Endothelial cell of hepatic sinusoid (primary cell): ENCODE results near the gene TBX19.

Experiments
- in situ Hi-C: cut with HindIII; loops from 2 replicates; pipeline ENCODE4 v1.10.0; 2017; ENCODE audit warnings: low sequenced_read_pairs

TBX19 gene

GRCh38 chr1:168280296-168280927, at the start of gene TBX19:
TBX19 (plus strand) TSS chr1:168280877; CDS start chr1:168281091, 214 bp downstream.
- in situ Hi-C loops: loop anchor here (5.0 kb wide), 1 partner anchor 37 kb away; no protein-coding TSS in a partner anchor

GRCh38 chr1:168234846-168235547, 45.7 kb upstream of the TBX19 start:
- in situ Hi-C loops: loop anchor here (5.0 kb wide), 1 partner anchor 73 kb away; no protein-coding TSS in a partner anchor

- in situ Hi-C loops: loop anchor here (5.0 kb wide), 1 partner anchor 73 kb away; no protein-coding TSS in a partner anchor
These were observed 45.2 kb upstream of the TBX19 start for GRCh38 chr1:168235548-168235885.

GRCh38 chr1:168235937-168236336, 44.7 kb upstream of the TBX19 start:
- in situ Hi-C loops: loop anchor here (5.0 kb wide), 1 partner anchor 74 kb away; no protein-coding TSS in a partner anchor

- in situ Hi-C loops: loop anchor here (5.0 kb wide), 1 partner anchor 75 kb away; no protein-coding TSS in a partner anchor
These were observed 43.7 kb upstream of the TBX19 start for GRCh38 chr1:168236836-168237611.

GRCh38 chr1:168243198-168243597, 37.5 kb upstream of the TBX19 start:
- in situ Hi-C loops: loop anchor here (5.0 kb wide), 1 partner anchor 54 kb away; no protein-coding TSS in a partner anchor

GRCh38 chr1:168243636-168244212, 37.0 kb upstream of the TBX19 start:
- in situ Hi-C loops: loop anchor here (5.0 kb wide), 1 partner anchor 54 kb away; no protein-coding TSS in a partner anchor

GRCh38 chr1:168245042-168245441, 35.6 kb upstream of the TBX19 start:
- in situ Hi-C loops: no loop called here

- in situ Hi-C loops: no loop called here
These were observed 34.2 kb upstream of the TBX19 start for GRCh38 chr1:168246506-168246905.

GRCh38 chr1:168252204-168252733, 28.4 kb upstream of the TBX19 start:
- in situ Hi-C loops: no loop called here

- in situ Hi-C loops: no loop called here
These were observed 24.5 kb upstream of the TBX19 start for GRCh38 chr1:168256164-168256563.

- in situ Hi-C loops: no loop called here
These were observed 23.3 kb upstream of the TBX19 start for GRCh38 chr1:168257397-168257796.

- in situ Hi-C loops: no loop called here
These were observed 21.1 kb upstream of the TBX19 start for GRCh38 chr1:168259567-168259966.

- in situ Hi-C loops: no loop called here
These were observed 20.3 kb upstream of the TBX19 start for GRCh38 chr1:168260393-168260792.

- in situ Hi-C loops: no loop called here
These were observed 19.3 kb upstream of the TBX19 start for GRCh38 chr1:168261390-168261789.

GRCh38 chr1:168263130-168263529, 17.5 kb upstream of the TBX19 start:
- in situ Hi-C loops: no loop called here

- in situ Hi-C loops: no loop called here
These were observed 16.4 kb upstream of the TBX19 start for GRCh38 chr1:168264296-168264695.

GRCh38 chr1:168265596-168265995, 15.1 kb upstream of the TBX19 start:
- in situ Hi-C loops: no loop called here

GRCh38 chr1:168266644-168267186, 14.0 kb upstream of the TBX19 start:
- in situ Hi-C loops: no loop called here

- in situ Hi-C loops: no loop called here
These were observed 9.0 kb upstream of the TBX19 start for GRCh38 chr1:168271636-168272035.
